ENCODE results near the gene CEP44.

CEP44 gene

DNA sequence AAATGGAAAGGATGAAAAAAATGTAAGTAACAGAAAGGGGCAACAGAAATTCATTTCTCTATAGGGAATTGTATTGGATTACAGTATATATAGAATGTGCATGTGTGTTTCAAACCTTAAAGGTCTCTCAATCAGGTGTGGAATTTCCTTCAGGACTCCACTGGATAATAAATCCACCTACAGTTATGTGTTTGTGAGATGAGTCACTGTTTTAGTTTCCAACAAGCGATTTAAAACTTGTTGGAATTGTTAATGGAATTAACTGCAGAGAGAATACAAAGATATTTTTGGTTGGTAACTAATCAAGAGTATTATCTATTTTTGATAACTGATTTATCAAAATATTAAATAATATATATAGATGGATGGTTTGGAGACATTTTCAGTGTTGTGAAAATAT lies 32.8 kb downstream of the CEP44 start:
- TF ChIP-seq EGR1 (IDR thresholded peaks at IDR 0.05) (no peak), NFIC (IDR thresholded peaks at IDR 0.05) (no peak), CEBPB (IDR thresholded peaks at IDR 0.05) (no peak)

DNA sequence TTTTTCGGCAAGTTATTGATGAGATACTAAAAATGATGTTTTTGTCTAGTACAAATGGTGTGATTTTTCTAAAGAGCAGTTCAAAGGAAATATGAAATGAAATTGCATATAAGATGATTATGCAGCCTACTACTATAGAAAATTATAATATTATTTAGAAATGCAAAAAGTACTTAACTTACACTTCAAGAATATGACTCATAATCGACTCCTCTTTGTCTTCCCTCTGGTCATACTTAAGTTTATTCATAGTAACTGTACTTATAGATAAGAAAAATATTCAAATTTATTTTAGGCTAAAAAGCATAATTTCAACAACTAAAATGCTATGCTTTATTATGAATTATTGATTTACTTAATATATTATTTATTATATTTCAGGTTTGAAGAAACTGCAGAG lies 33.2 kb downstream of the CEP44 start:
- TF ChIP-seq MAX (IDR thresholded peaks at IDR 0.05) (no peak), REST (IDR thresholded peaks at IDR 0.05; ENCODE audit: low read depth) (no peak), FOXM1 (IDR thresholded peaks at IDR 0.05; ENCODE audit: borderline replicate concordance, low read depth) (no peak), TEAD4 (IDR thresholded peaks at IDR 0.05) (no peak), RAD21 (IDR thresholded peaks at IDR 0.05; ENCODE audit: low read depth) (no peak), CREB1 (IDR thresholded peaks at IDR 0.05; ENCODE audit: low read depth) (no peak), CEBPB (IDR thresholded peaks at IDR 0.05) (no peak), ZBTB7A (IDR thresholded peaks at IDR 0.05; ENCODE audit: low read depth) (no peak), EGR1 (IDR thresholded peaks at IDR 0.05) (no peak), NFIC (IDR thresholded peaks at IDR 0.05) (no peak), TAF1 (IDR thresholded peaks at IDR 0.05; ENCODE audit: low read depth) (no peak), YY1 (IDR thresholded peaks at IDR 0.05; ENCODE audit: low read depth) (no peak), EP300 (IDR thresholded peaks at IDR 0.05; ENCODE audit: borderline replicate concordance) (no peak), TCF12 (IDR thresholded peaks at IDR 0.05; ENCODE audit: low read depth) (no peak)
- TF ChIP-seq, protein P1, sequence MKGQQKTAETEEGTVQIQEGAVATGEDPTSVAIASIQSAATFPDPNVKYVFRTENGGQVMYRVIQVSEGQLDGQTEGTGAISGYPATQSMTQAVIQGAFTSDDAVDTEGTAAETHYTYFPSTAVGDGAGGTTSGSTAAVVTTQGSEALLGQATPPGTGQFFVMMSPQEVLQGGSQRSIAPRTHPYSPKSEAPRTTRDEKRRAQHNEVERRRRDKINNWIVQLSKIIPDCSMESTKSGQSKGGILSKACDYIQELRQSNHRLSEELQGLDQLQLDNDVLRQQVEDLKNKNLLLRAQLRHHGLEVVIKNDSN (IDR thresholded peaks at IDR 0.05) = no peak

DNA sequence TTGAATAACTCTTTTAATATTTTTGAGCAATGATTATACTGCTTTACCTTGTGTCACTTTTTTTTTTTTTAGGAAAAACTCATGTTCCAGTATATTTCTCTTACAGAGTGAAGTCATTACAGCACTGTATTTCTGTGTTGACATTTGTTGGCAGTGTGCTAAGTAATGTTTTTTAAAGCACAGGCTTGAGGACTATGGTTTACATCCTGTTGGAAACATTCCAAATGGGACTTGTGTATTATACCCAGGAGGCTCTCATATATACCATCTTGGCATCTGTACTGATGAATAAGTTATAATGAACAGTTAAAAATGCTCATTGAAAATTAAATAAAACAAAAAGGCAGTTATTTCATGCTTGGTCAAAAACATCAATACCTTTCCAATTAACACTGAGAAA lies 33.8 kb downstream of the CEP44 start:
- TF ChIP-seq TAF1 (IDR thresholded peaks at IDR 0.05; ENCODE audit: low read depth) (no peak), RAD21 (IDR thresholded peaks at IDR 0.05; ENCODE audit: low read depth) (no peak), EGR1 (IDR thresholded peaks at IDR 0.05) (no peak), CREB1 (IDR thresholded peaks at IDR 0.05; ENCODE audit: low read depth) (no peak), NFIC (IDR thresholded peaks at IDR 0.05) (no peak), TEAD4 (IDR thresholded peaks at IDR 0.05) (no peak), MAX (IDR thresholded peaks at IDR 0.05) (no peak)

DNA sequence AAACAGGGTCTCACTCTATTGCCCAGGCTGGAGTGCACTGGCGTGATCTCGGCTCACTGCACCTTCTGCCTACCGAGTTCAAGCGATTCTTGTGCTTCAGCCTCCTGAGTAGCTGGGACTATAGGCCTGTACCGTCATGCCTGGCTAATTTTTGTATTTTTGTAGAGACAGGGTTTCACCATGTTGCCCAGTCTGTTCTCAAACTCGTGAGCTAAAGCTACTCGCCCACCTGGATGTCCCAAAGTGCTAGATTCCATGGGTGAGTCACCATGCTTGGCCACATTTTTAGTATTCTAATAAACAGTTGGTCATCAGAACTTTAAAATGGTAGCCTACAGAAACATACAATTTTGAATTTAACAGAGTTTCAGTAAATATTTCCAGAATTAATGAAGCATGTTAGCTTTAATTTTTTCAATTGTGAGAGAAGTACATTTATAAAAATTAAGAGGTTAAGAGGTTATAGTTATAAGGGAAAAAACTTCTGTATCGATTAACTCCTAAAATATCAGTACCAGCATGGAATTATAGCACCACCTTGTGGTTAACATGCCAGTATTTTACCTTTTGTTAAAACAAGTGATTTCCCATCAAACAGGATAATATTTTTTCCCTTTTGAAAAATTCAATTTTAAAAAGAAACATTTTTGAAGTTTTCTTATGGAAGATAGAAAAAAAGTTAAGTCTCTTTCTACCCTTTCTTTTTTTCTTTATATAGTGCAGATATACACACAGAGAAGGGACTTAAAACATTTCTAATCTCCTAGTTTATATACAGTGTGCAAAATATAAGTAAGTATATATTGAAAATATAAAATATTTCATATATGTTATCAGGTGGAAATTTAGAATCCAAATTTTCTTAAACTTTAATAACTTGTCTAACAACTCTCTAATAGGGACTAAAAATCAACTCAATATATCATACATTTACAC lies 35.4 kb downstream of the CEP44 start:
- TF ChIP-seq EGR1 (IDR thresholded peaks at IDR 0.05) (no peak), RAD21 (IDR thresholded peaks at IDR 0.05; ENCODE audit: low read depth) (peak; percentile 67), TAF1 (IDR thresholded peaks at IDR 0.05; ENCODE audit: low read depth) (no peak), YY1 (IDR thresholded peaks at IDR 0.05; ENCODE audit: low read depth) (no peak), FOXM1 (IDR thresholded peaks at IDR 0.05; ENCODE audit: borderline replicate concordance, low read depth) (no peak), EP300 (IDR thresholded peaks at IDR 0.05; ENCODE audit: borderline replicate concordance) (no peak)

- TF ChIP-seq CREB1 (IDR thresholded peaks at IDR 0.05; ENCODE audit: low read depth) (no peak), TEAD4 (IDR thresholded peaks at IDR 0.05) (no peak), CEBPB (IDR thresholded peaks at IDR 0.05) (no peak), EGR1 (IDR thresholded peaks at IDR 0.05) (no peak), EP300 (IDR thresholded peaks at IDR 0.05; ENCODE audit: borderline replicate concordance) (no peak), REST (IDR thresholded peaks at IDR 0.05; ENCODE audit: low read depth) (no peak), TCF12 (IDR thresholded peaks at IDR 0.05; ENCODE audit: low read depth) (no peak), NFIC (IDR thresholded peaks at IDR 0.05) (no peak), ZBTB7A (IDR thresholded peaks at IDR 0.05; ENCODE audit: low read depth) (no peak), YY1 (IDR thresholded peaks at IDR 0.05; ENCODE audit: low read depth) (no peak), FOXM1 (IDR thresholded peaks at IDR 0.05; ENCODE audit: borderline replicate concordance, low read depth) (no peak), RAD21 (IDR thresholded peaks at IDR 0.05; ENCODE audit: low read depth) (no peak), MAX (IDR thresholded peaks at IDR 0.05) (no peak), TAF1 (IDR thresholded peaks at IDR 0.05; ENCODE audit: low read depth) (no peak)
- TF ChIP-seq, protein P1 (IDR thresholded peaks at IDR 0.05) = no peak
These were observed 36.9 kb downstream of the CEP44 start for GRCh38 chr4:174320494-174321199.

Data from Ishikawa (cell line).